GF-D8 (cell line): Measurements from ENCODE around the gene MED1.
"Not testable (repeated sequence)": the region's sequence is repeated elsewhere in the genome, so short reads cannot be mapped to it uniquely, and the experiment has no call there.

ENCODE experiments used
- DNase-seq: peaks from one replicate; lab custom pipeline; 2025; lab: John Stamatoyannopoulos, UW

Gene MED1, protein sequence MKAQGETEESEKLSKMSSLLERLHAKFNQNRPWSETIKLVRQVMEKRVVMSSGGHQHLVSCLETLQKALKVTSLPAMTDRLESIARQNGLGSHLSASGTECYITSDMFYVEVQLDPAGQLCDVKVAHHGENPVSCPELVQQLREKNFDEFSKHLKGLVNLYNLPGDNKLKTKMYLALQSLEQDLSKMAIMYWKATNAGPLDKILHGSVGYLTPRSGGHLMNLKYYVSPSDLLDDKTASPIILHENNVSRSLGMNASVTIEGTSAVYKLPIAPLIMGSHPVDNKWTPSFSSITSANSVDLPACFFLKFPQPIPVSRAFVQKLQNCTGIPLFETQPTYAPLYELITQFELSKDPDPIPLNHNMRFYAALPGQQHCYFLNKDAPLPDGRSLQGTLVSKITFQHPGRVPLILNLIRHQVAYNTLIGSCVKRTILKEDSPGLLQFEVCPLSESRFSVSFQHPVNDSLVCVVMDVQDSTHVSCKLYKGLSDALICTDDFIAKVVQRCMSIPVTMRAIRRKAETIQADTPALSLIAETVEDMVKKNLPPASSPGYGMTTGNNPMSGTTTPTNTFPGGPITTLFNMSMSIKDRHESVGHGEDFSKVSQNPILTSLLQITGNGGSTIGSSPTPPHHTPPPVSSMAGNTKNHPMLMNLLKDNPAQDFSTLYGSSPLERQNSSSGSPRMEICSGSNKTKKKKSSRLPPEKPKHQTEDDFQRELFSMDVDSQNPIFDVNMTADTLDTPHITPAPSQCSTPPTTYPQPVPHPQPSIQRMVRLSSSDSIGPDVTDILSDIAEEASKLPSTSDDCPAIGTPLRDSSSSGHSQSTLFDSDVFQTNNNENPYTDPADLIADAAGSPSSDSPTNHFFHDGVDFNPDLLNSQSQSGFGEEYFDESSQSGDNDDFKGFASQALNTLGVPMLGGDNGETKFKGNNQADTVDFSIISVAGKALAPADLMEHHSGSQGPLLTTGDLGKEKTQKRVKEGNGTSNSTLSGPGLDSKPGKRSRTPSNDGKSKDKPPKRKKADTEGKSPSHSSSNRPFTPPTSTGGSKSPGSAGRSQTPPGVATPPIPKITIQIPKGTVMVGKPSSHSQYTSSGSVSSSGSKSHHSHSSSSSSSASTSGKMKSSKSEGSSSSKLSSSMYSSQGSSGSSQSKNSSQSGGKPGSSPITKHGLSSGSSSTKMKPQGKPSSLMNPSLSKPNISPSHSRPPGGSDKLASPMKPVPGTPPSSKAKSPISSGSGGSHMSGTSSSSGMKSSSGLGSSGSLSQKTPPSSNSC (N-terminal part only)

DNA sequence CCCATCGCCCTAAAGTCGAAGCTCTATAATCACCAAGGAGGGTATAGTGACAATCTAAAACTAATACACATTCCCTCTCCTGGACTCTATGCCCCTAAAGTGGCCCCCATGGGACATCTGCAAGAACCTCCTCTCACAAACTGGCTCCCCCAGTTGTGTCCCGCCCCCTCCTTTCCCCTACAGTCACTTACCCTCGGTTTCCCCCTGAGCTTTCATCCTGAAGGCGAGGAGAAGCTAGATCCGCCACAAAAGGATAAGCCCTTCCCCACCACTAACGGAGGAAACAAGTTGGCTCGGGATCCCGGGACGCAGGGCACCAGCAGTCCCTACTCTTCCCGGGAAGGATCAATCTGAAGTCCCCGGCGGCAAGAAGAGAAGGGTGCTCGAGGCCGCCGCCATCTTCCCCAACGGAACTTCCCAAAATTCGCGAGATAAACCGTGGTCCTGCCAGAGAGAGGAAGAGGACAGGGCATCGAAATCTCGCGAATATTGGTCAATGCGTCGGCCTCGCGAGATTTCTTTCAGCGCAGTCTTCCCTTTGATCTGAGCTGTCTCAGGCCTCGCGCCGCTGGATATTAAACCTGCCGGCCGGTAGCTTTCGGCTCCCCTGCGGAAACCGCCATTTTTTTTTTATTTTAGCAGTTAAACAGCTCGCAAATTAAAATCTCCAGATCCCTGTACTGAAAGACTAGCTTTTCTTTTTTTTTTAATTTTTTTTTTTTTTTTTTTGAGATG, at the start of gene MED1:
Gene MED1, minus strand, starts transcription at position 417 of the 735 bp plus-strand sequence. Its CDS starts 201 bp downstream, at position 216.
- DNase-seq = peak; percentile 95

DNA sequence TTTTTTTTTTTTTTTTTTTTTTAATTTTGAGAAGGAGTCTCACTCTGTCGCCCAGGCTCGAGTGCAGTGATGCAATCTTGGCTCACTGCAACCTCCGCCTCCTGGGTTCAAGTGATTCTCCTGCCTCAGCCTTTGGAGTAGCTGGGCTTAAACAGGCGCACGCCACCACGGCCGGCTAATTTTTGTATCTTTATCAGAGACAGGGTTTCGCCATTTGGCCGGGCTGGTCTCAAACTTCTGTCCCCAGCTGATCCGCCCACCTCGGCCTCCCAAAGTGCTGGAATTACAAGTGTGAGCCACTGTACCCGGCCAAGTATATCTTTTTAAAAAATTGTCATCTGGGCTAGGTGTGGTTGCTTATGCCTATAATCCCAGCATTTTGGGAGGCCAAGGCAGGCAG, 45.9 kb upstream of the MED1 start:
- not testable (repeated sequence) for DNase-seq

DNA sequence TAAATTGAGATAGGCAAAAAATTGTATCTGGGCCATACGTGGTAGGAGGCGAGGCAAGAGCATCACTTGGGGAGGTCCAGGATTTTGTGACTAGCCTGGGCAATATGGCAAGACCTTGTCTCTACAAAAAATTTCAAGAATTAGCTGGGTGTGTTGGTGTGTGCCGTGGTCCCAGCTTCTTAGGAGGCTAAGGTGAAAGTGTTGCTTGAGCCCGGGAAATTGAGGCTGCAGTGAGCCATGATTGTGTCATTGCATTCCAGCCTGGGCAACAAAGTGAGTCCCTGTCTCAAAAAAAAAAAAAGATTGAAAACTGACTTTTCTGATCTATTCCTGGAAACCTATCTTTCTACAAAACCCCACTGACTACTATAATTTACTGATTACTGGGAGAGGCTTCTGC, 36.9 kb upstream of the MED1 start:
- DNase-seq = no peak

GRCh38 chr17:39487490-39487889, 36.4 kb upstream of the MED1 start:
- not testable (repeated sequence) for DNase-seq

DNA sequence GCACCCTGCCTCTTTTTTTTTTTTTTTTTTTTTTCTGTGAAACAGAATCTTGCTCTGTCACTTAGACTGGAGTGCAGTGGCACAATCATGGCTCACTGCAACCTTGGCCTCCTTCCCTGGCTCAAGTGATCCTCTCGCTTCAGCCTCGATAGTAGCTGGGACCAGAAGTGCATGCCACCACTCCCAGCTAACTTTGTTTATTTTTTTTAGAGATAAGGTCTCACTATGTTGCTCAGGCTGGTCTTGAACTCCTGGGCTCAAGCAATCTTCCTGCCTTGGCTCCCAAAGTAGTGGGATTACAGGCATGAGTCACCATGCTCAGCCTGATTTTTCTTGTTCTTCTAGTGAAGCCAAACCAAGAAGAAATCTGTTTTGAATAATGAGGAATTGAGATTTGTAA, 35.2 kb upstream of the MED1 start:
- DNase-seq = no peak

DNA sequence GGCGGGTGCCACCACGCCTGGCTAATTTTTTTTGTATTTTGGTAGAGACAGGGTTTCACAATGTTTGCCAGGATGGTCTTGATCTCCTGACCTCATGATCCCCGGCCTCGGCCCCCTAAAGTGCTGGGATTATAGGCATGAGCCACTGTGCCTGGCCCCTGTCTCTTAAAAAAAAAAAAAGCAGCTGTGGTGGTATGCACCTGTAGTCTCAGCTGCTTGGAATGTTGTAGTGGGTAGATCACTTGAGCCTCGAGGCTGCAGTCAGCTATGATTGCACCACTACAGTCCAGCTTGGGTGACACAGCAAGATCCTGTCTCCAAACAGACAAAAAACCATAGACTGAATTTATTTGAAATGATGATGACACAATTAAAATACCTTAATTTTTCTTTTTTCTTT, 34.5 kb upstream of the MED1 start:
- DNase-seq = peak; percentile 32

GRCh38 chr17:39484178-39484577, 33.1 kb upstream of the MED1 start:
- no peak for DNase-seq

DNA sequence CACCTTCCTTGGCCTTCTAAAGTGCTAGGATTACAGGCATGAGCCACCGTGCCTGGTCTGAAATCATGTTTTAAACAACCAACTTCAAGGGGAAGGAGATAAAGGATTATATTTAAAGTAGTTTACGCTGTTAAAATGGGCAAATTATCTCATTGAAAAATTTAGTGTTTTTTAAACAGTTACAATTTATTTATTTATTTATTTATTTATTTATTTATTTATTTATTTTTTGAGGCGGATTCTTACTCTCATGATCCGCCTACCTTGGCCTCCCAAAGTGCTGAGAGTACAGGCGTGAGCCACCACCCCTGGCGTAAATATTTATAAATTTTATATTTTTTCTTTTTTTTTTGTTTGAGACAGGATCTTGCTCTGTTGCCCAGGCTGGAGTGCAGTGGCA, 32.4 kb upstream of the MED1 start:
- DNase-seq = no peak

- DNase-seq = not testable (repeated sequence)
These were observed 28.6 kb upstream of the MED1 start for GRCh38 chr17:39479631-39480030.

GRCh38 chr17:39473310-39473709, 22.2 kb upstream of the MED1 start:
- DNase-seq = no peak

DNA sequence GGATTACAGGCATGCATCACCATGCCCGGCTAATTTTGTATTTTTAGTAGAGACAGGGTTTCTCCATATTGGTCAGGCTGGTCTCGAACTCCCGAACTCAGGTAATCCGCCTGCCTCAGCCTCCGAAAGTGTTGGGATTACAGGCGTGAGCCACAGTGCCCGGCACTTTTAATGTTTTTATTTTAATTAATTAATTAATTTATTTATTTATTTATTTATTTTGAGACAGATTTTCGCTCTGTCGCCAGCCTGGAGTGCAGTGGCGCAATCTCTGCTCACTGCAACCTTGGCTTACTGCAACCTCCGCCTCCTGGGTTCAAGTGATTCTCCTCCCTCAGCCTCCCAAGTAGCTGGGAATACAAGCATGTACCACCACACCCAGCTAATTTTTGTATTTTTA, 17.5 kb upstream of the MED1 start:
- not testable (repeated sequence) for DNase-seq

- DNase-seq = not testable (repeated sequence)
These were observed 13.6 kb upstream of the MED1 start for GRCh38 chr17:39464639-39465181.

- no peak for DNase-seq
These were observed 11.7 kb upstream of the MED1 start for GRCh38 chr17:39462631-39463375.

GRCh38 chr17:39461926-39462569, 11.0 kb upstream of the MED1 start:
- DNase-seq = no peak

- DNase-seq = peak; percentile 97
These were observed 10.3 kb upstream of the MED1 start, which contains the start of gene CDK12 for GRCh38 chr17:39461113-39461925. TSS of gene CDK12 (plus strand) at chr17:39461486. CDS start at chr17:39462072, 586 bp downstream.

- no peak for DNase-seq
These were observed 4.9 kb upstream of the MED1 start for GRCh38 chr17:39455919-39456318.

GRCh38 chr17:39450051-39450450, 1.0 kb downstream of the MED1 start:
- no peak for DNase-seq

- no peak for DNase-seq
These were observed 3.5 kb downstream of the MED1 start for GRCh38 chr17:39447561-39447960.

DNA sequence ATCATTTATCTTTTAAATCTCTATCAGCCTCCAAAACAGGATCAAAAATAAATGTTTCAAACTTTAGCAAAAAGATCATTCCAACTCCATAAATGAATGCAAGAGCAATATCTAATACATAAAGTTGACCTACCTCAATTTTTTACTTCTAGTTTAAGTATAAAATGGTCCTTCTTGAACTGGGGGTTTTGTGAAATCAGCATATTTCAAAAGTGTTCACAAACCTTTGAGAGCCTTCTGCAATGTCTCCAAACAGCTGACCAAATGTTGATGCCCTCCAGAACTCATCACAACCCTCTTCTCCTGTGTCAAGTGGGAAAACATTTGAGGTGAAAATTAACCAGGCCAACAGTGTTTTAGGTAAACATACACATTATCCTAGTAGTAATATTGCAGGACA, 7.7 kb downstream of the MED1 start:
- DNase-seq = no peak
